Measurements from ENCODE around the gene TRIO. TPM values are rescaled to one million over a fixed set of nuclear protein-coding genes. Genes with fewer than 3 reads are reported as not detected.

TRIO gene
- total and polyA plus RNA-seq, 2 of the 8 experiments (the other 6 are each of a cell fraction or from before 2014, with no cell fraction given) = 35.1 to 69.1 TPM

DNA sequence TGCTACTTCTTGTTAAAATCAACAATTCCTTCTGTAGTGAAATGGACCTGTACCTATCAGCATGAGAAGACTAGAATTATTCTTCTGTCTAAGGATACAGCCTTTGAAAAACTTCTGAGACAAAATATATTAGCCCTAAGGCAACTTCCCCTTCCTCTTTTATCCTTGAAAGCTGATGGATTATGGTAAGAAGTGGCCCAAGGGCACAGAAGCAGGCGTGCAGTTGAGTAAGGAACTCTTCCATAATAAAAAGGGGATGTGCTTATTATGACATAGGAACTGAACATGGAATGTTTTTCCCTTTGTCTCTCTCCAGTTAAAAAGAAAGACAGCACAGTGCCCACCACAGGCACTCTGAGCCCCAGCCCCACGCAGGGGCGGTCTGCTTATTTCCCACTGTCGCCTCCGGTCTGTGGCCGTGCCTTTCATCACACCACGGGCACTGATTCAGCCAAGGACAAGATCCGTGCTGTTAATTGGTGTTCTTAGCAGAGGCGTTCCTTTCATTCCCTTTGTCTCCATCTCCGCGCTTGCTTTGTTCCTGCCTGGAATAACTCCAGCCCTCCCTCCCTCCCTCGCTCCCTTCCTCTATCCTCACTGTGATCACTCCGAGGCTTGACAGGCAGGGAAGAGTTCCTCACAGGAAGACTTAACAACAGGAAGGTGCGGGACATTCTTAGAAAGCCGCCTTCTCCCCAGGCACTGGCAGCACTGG is 302.6 kb downstream of the TRIO start:
- DNase-seq (ENCODE audit: low read depth in 1 of 2, low spot score in 2 of 2) (peak in 1 of 2 experiments; percentile 54), FAIRE-seq (no peak)
- Histone ChIP-seq H3K4ac (replicated peaks; ENCODE audit: insufficient read length, low read depth, low read length) (no peak overlapping the region), H3K36me3 (ENCODE audit: control insufficient read depth in 2 of 4, insufficient read depth in 4 of 4, low read length in 3 of 4) (no peaks in the 10 kb centered on the region), H2AFZ (ENCODE audit: low read length) (no peak overlapping the region), H3K27me3 (replicated peaks in 1 of 4; ENCODE audit: control insufficient read depth in 3 of 4, extremely low read depth in 1 of 4, insufficient read depth in 3 of 4, low read length in 3 of 4) (no peaks in the 10 kb centered on the region), H4K91ac (replicated peaks; ENCODE audit: insufficient read length, low read length) (no peak overlapping the region), H2BK15ac (ENCODE audit: low read length) (no peak overlapping the region), H3K4me3 (ENCODE audit: extremely low read depth in 1 of 4, insufficient read depth in 2 of 4, low read depth in 3 of 4, low read length in 4 of 4) (peak overlapping the region in 1 of 4 experiments; percentile 18; a peak in 1 of 8 replicates), H3K56ac (replicated peaks; ENCODE audit: insufficient read length, low read depth, low read length) (no peak overlapping the region), H3K9me3 (ENCODE audit: insufficient read depth in 2 of 2, low read depth in 1 of 2, low read length in 1 of 2) (no peaks in the 10 kb centered on the region), H3K18ac (ENCODE audit: extremely low read depth, low read length) (no peak overlapping the region), H4K8ac (ENCODE audit: extremely low read depth, insufficient read depth, low read length) (no peak overlapping the region), H3K14ac (ENCODE audit: insufficient read length) (no peak overlapping the region), H3K4me2 (ENCODE audit: insufficient read depth in 1 of 2, low read depth in 2 of 2, low read length in 2 of 2) (peak overlapping the region; percentile 30 to 54), H3K27ac (ENCODE audit: low read depth, low read length) (no peak overlapping the region), H3K79me2 (ENCODE audit: control insufficient read depth in 1 of 2, insufficient read depth in 2 of 2, low read length in 2 of 2) (no peaks in the 10 kb centered on the region), H3K9ac (replicated peaks in 1 of 4; ENCODE audit: extremely low read depth in 1 of 4, low read depth in 3 of 4, low read length in 3 of 4) (no peak overlapping the region; a peak in 1 of 7 replicates), H3K79me1 (ENCODE audit: low read depth, low read length) (0 out of 2 replicates have a peak, but pooled peaks cover under 1% of the 10 kb centered on the region), H3K23ac (ENCODE audit: insufficient read length) (no peak overlapping the region), H4K5ac (ENCODE audit: insufficient read length, low read depth, low read length) (no peak overlapping the region), H3K23me2 (ENCODE audit: low read depth, low read length) (no peaks in the 10 kb centered on the region), H2AK5ac (ENCODE audit: low read depth, low read length) (no peak overlapping the region), H3K4me1 (replicated peaks in 1 of 4; ENCODE audit: control insufficient read depth in 3 of 4, insufficient read depth in 4 of 4, low read length in 3 of 4) (peaks cover 0 to 11% (median 4%) of the 10 kb centered on the region in 4 experiments; a peak in 5 of 7 replicates), H4K20me1 (replicated peaks in 1 of 2; ENCODE audit: control insufficient read depth in 1 of 2, insufficient read depth in 2 of 2, low read length in 2 of 2) (no peaks in the 10 kb centered on the region), H2BK20ac (ENCODE audit: low read length) (no peak overlapping the region), H2BK5ac (ENCODE audit: low read depth, low read length) (0 out of 2 replicates have a peak overlapping the region, but pooled peaks have one; percentile 6), H2BK120ac (replicated peaks; ENCODE audit: low read depth, low read length) (no peak overlapping the region), H2BK12ac (ENCODE audit: low read depth, low read length) (no peak overlapping the region)
- WGBS, 2 experiments (ENCODE audit: extremely low coverage in 1 of 2, insufficient coverage in 1 of 2, insufficient read length in 1 of 2, insufficient replicate concordance in 2 of 2, low coverage in 1 of 2, low lambda C conversion rate in 2 of 2, missing lambda C conversion rate in 1 of 2) = 29% methylated on average over 14 of the region's 15 CpGs; no CpG with 5 or more reads in 1 of the 2 experiments
- POLR2A ChIA-PET (ENCODE audit: partially characterized antibody) = no interaction called here
- TF ChIP-seq, protein P1, sequence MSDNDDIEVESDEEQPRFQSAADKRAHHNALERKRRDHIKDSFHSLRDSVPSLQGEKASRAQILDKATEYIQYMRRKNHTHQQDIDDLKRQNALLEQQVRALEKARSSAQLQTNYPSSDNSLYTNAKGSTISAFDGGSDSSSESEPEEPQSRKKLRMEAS (IDR thresholded peaks at IDR 0.05) = 0 out of 2 replicates have a peak, but pooled peaks have one; percentile 7
- no peak for TF ChIP-seq POLR2AphosphoS5 (IDR thresholded peaks at IDR 0.05; ENCODE audit: low read depth, low read length)
- TF ChIP-seq, protein P2, sequence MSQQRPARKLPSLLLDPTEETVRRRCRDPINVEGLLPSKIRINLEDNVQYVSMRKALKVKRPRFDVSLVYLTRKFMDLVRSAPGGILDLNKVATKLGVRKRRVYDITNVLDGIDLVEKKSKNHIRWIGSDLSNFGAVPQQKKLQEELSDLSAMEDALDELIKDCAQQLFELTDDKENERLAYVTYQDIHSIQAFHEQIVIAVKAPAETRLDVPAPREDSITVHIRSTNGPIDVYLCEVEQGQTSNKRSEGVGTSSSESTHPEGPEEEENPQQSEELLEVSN (IDR thresholded peaks at IDR 0.05) = no peak
- CTCF ChIA-PET (ENCODE audit: partially characterized antibody) = interaction anchor here (0.8 to 1.7 kb wide), 4 partner anchors 18 to 558 kb away, joined by 3 to 5 read pairs (median 4); no protein-coding TSS in a partner anchor
